H9 (cell line): Measurements from ENCODE around the gene PHLDA1. TPM values are rescaled to one million over a fixed set of nuclear protein-coding genes. Genes with fewer than 3 reads are reported as not detected.

Experiments
- DNase-seq: peaks from one replicate; pipeline ENCODE4 v3.0.0-alpha.2; 2017
- H2AFZ ChIP-seq: one replicate; pipeline ENCODE4 v1.6.1; 2013; ENCODE audit warnings: mild to moderate bottlenecking, low read length, control low read depth, moderate library complexity
- H2AK5ac ChIP-seq: 2 replicates; pipeline ENCODE4 v1.6.1; 2013; ENCODE audit warnings: low read length, control low read depth, mixed read lengths; ENCODE audit not compliant: insufficient read length
- H2BK120ac ChIP-seq: one replicate; pipeline ENCODE4 v1.6.1; 2013; ENCODE audit warnings: low read depth, mild to moderate bottlenecking, low read length, control low read depth, inconsistent platforms; ENCODE audit not compliant: poor library complexity, severe bottlenecking
- H2BK12ac ChIP-seq: 2 replicates; pipeline ENCODE4 v1.6.1; 2013; ENCODE audit warnings: low read length, control low read depth, mixed read lengths, low read depth; ENCODE audit not compliant: insufficient read length
- H2BK15ac ChIP-seq: 2 replicates; pipeline ENCODE4 v1.6.1; 2013; ENCODE audit warnings: low read depth, low read length, control low read depth
- H2BK20ac ChIP-seq: one replicate; pipeline ENCODE4 v1.6.1; 2013; ENCODE audit warnings: low read depth, mild to moderate bottlenecking, low read length, control low read depth, inconsistent platforms; ENCODE audit not compliant: poor library complexity, severe bottlenecking
- H2BK5ac ChIP-seq: 2 replicates; pipeline ENCODE4 v1.6.1; 2013; ENCODE audit warnings: low read length, control low read depth, mixed read lengths; ENCODE audit not compliant: insufficient read length
- H3K14ac ChIP-seq: 2 replicates; pipeline ENCODE4 v1.6.1; 2013; ENCODE audit warnings: low read length, control low read depth; ENCODE audit not compliant: insufficient read depth
- H3K18ac ChIP-seq: 2 replicates; pipeline ENCODE4 v1.6.1; 2013; ENCODE audit warnings: low read depth, mild to moderate bottlenecking, mixed read lengths, low read length, control low read depth; ENCODE audit not compliant: insufficient read length
- H3K23ac ChIP-seq: 2 replicates; pipeline ENCODE4 v1.6.1; 2013; ENCODE audit warnings: low read length, control low read depth, mixed read lengths, low read depth; ENCODE audit not compliant: insufficient read length
- H3K23me2 ChIP-seq: 2 replicates; pipeline ENCODE4 v1.6.1; 2013; ENCODE audit warnings: low read depth, mild to moderate bottlenecking, mixed read lengths, low read length, control low read depth; ENCODE audit not compliant: insufficient read length, poor library complexity, severe bottlenecking
- H3K27ac ChIP-seq: 2 replicates; pipeline ENCODE4 v1.5.1; 2013; ENCODE audit warnings: low read length, control low read depth, mixed read lengths, low read depth; ENCODE audit not compliant: insufficient read length
- H3K27me3 ChIP-seq: 2 replicates; pipeline ENCODE4 v1.6.1; 2013; ENCODE audit warnings: low read length, control low read depth, inconsistent platforms; ENCODE audit not compliant: insufficient read depth
- H3K4ac ChIP-seq: 2 replicates; pipeline ENCODE4 v1.6.1; 2013; ENCODE audit warnings: low read depth, mild to moderate bottlenecking, control low read depth, inconsistent platforms, low read length, moderate library complexity
- H3K4me1 ChIP-seq: 2 replicates; pipeline ENCODE4 v1.6.1; 2013; ENCODE audit warnings: low read length, control low read depth, inconsistent platforms; ENCODE audit not compliant: insufficient read depth
- H3K4me2 ChIP-seq: 2 replicates; pipeline ENCODE4 v1.6.1; 2013; ENCODE audit warnings: low read length, control low read depth, mixed read lengths; ENCODE audit not compliant: insufficient read length, insufficient read depth
- H3K56ac ChIP-seq: 2 replicates; pipeline ENCODE4 v1.6.1; 2013; ENCODE audit warnings: low read depth, mild to moderate bottlenecking, mixed read lengths, low read length, control low read depth; ENCODE audit not compliant: insufficient read length
- H3K79me1 ChIP-seq: 2 replicates; pipeline ENCODE4 v1.6.1; 2013; ENCODE audit warnings: low read depth, mild to moderate bottlenecking, moderate library complexity, low read length, control low read depth, inconsistent platforms; ENCODE audit not compliant: insufficient read depth, poor library complexity, severe bottlenecking
- H3K79me2 ChIP-seq: 2 replicates; pipeline ENCODE4 v1.6.1; 2013; ENCODE audit warnings: low read length, control low read depth, inconsistent platforms; ENCODE audit not compliant: insufficient read depth
- H3K9ac ChIP-seq: 2 replicates; pipeline ENCODE4 v1.6.1; 2013; ENCODE audit warnings: low read length, control low read depth, mixed read lengths; ENCODE audit not compliant: insufficient read length; ENCODE audit errors: extremely low read depth
- H3K9me3 ChIP-seq: one replicate; pipeline ENCODE4 v1.6.1; 2013; ENCODE audit warnings: low read depth, low read length, inconsistent platforms; ENCODE audit not compliant: control insufficient read depth
- H3T11ph ChIP-seq: one replicate; pipeline ENCODE4 v1.6.1; 2013; ENCODE audit warnings: mild to moderate bottlenecking, low read length, control low read depth, inconsistent platforms
- H4K20me1 ChIP-seq: one replicate; pipeline ENCODE4 v1.6.1; 2013; ENCODE audit not compliant: control insufficient read depth, insufficient read length, insufficient read depth
- H4K5ac ChIP-seq: 2 replicates; pipeline ENCODE4 v1.6.1; 2013; ENCODE audit warnings: low read depth, mild to moderate bottlenecking, mixed read lengths, low read length, control low read depth; ENCODE audit not compliant: insufficient read length
- H4K8ac ChIP-seq: replicated peaks from 2 replicates; pipeline ENCODE4 v1.6.1; 2013; ENCODE audit warnings: low read length, control low read depth, mixed read lengths, low read depth; ENCODE audit not compliant: insufficient read length
- H4K91ac ChIP-seq: 2 replicates; pipeline ENCODE4 v1.6.1; 2013; ENCODE audit warnings: low read depth, mild to moderate bottlenecking, moderate library complexity, mixed read lengths, low read length, control low read depth; ENCODE audit not compliant: insufficient read length
- H3K27ac Mint-ChIP-seq, 3 experiments: 2 replicates in 2 of 3; 3 replicates in 1 of 3; pipeline ENCODE4 v1.8.0; 2020 to 2021; ENCODE audit warnings: mixed read lengths in 3 of 3, mild to moderate bottlenecking in 1 of 3, moderate library complexity in 1 of 3
- H3K27me3 Mint-ChIP-seq: 2 replicates; pipeline ENCODE4 v1.8.0; 2021; ENCODE audit warnings: low read depth, mild to moderate bottlenecking, moderate library complexity, mixed read lengths
- H3K36me3 Mint-ChIP-seq, 3 experiments: 2 replicates in 2 of 3; 3 replicates in 1 of 3; pipeline ENCODE4 v1.8.0; 2020 to 2021; ENCODE audit warnings: low read depth in 3 of 3, mixed read lengths in 3 of 3; ENCODE audit not compliant: insufficient read depth in 1 of 3
- H3K4me1 Mint-ChIP-seq, 2 experiments: 2 replicates each; pipeline ENCODE4 v1.8.0; 2020; ENCODE audit warnings: mixed read lengths in 2 of 2
- H3K4me3 Mint-ChIP-seq, 2 experiments: 2 replicates in 1 of 2; 3 replicates in 1 of 2; pipeline ENCODE4 v1.8.0; 2020 to 2021; ENCODE audit warnings: mild to moderate bottlenecking in 2 of 2, mixed read lengths in 2 of 2, moderate library complexity in 1 of 2
- H3K9me3 Mint-ChIP-seq, 2 experiments: 2 replicates in 1 of 2; 3 replicates in 1 of 2; pipeline ENCODE4 v1.8.0; 2020; ENCODE audit warnings: mild to moderate bottlenecking in 2 of 2, mixed read lengths in 2 of 2, moderate library complexity in 1 of 2
- WGBS: extraction: QIAGEN DNeasy Blood & Tissue Kit; methylation state at CpG from one replicate; pipeline ENCODE4 v1.1.7; 2013; ENCODE audit warnings: missing lambda C conversion rate, low lambda C conversion rate, mixed read lengths; ENCODE audit not compliant: insufficient read length; ENCODE audit errors: extremely low coverage; 5-methylcytosine and 5-hydroxymethylcytosine counted together
- total RNA-seq: library from RNA; stranded (reverse); gene quantifications from 2 replicates; pipeline ENCODE4 v1.2.1, GENCODE V29; 2021
- TF ChIP-seq, protein P1 (sequence below): fragments of 200-600 bp; sonication (generic); conservative IDR thresholded peaks from 3 replicates; pipeline ENCODE4 v1.8.0; 2021; ENCODE audit warnings: antibody characterized with exemption, mild to moderate bottlenecking

PHLDA1 gene
- total RNA-seq, 1 experiment from 2014 or later, result 106 TPM

- H2BK12ac ChIP-seq, result no peak overlapping the region
- H2AFZ ChIP-seq, result no peak overlapping the region
- no peaks in the 10 kb centered on the region for H3K79me2 ChIP-seq
- Mint-ChIP-seq H3K4me3 (no peak overlapping the region), H3K4me1 (peaks cover 21 to 32% of the 10 kb centered on the region in 2 experiments), H3K36me3 (peaks cover 6 to 41% (median 31%) of the 10 kb centered on the region in 3 experiments; a peak in 6 of 7 replicates), H3K27ac (peak overlapping the region in 1 of 3 experiments; percentile 75; a peak in 2 of 7 replicates), H3K27me3 (no peaks in the 10 kb centered on the region), H3K9me3 (no peaks in the 10 kb centered on the region)
- H4K5ac ChIP-seq, result no peak overlapping the region
- no peak overlapping the region for H2AK5ac ChIP-seq
- TF ChIP-seq, protein P1, sequence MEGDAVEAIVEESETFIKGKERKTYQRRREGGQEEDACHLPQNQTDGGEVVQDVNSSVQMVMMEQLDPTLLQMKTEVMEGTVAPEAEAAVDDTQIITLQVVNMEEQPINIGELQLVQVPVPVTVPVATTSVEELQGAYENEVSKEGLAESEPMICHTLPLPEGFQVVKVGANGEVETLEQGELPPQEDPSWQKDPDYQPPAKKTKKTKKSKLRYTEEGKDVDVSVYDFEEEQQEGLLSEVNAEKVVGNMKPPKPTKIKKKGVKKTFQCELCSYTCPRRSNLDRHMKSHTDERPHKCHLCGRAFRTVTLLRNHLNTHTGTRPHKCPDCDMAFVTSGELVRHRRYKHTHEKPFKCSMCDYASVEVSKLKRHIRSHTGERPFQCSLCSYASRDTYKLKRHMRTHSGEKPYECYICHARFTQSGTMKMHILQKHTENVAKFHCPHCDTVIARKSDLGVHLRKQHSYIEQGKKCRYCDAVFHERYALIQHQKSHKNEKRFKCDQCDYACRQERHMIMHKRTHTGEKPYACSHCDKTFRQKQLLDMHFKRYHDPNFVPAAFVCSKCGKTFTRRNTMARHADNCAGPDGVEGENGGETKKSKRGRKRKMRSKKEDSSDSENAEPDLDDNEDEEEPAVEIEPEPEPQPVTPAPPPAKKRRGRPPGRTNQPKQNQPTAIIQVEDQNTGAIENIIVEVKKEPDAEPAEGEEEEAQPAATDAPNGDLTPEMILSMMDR, result no peak
- H2BK20ac ChIP-seq, result no peak overlapping the region
- H2BK120ac ChIP-seq, result no peak overlapping the region
- peak overlapping the region; percentile 36 for H3K27ac ChIP-seq
- no peaks in the 10 kb centered on the region for H3K27me3 ChIP-seq
- no peaks in the 10 kb centered on the region for H3K79me1 ChIP-seq
- no peak for DNase-seq
- H3K23me2 ChIP-seq, result no peaks in the 10 kb centered on the region
- no peak overlapping the region for H3K56ac ChIP-seq
- peaks cover 3% of the 10 kb centered on the region for H3K4me1 ChIP-seq
- H3K9me3 ChIP-seq, result no peaks in the 10 kb centered on the region
- H4K20me1 ChIP-seq, result no peaks in the 10 kb centered on the region
- no peak overlapping the region for H3K9ac ChIP-seq
- no peak overlapping the region for H3K4ac ChIP-seq
- no CpG with 5 or more reads among the region's 4 CpGs for WGBS
- no peak overlapping the region for H3T11ph ChIP-seq
- no peak overlapping the region for H2BK15ac ChIP-seq
- H4K8ac ChIP-seq, result no peak overlapping the region
- no peak overlapping the region for H3K18ac ChIP-seq
- H4K91ac ChIP-seq, result no peak overlapping the region
- H3K4me2 ChIP-seq, result no peak overlapping the region
- no peak overlapping the region for H3K14ac ChIP-seq
- H3K23ac ChIP-seq, result no peak overlapping the region
- no peak overlapping the region for H2BK5ac ChIP-seq
Observed at GRCh38 chr12:76043377-76043776, 11.8 kb upstream of the PHLDA1 start.
